Mesodermal cell (in vitro differentiated cells): ENCODE results near the gene PSMG4.
A peak's percentile ranks its signal among the peaks of the same experiment; 100 is the strongest.

Experiments used
- H3K27ac ChIP-seq: 2 replicates; pipeline ENCODE4 v1.7.0; 2013; ENCODE audit warnings: mild to moderate bottlenecking, low read depth, low read length, moderate library complexity; ENCODE audit not compliant: severe bottlenecking
- H3K36me3 ChIP-seq: 2 replicates; pipeline ENCODE4 v1.7.1; 2013; ENCODE audit warnings: mild to moderate bottlenecking, low read length, moderate library complexity; ENCODE audit not compliant: control insufficient read depth, insufficient read depth
- H3K4me1 ChIP-seq: one replicate; pipeline ENCODE4 v1.7.1; 2013; ENCODE audit warnings: mild to moderate bottlenecking, low read length; ENCODE audit not compliant: insufficient read depth, control insufficient read depth, poor library complexity, severe bottlenecking
- H3K4me3 ChIP-seq: 2 replicates; pipeline ENCODE4 v1.7.0; 2013; ENCODE audit warnings: low read length, control low read depth, mild to moderate bottlenecking; ENCODE audit not compliant: insufficient read depth, poor library complexity, severe bottlenecking; ENCODE audit errors: extremely low read depth
- H3K9me3 ChIP-seq: 2 replicates; pipeline ENCODE4 v1.7.1; 2013; ENCODE audit warnings: mild to moderate bottlenecking, low read length, moderate library complexity; ENCODE audit not compliant: control insufficient read depth
- WGBS, 2 experiments: methylation state at CpG; one replicate each; pipeline ENCODE4 v1.1.5; 2013; ENCODE audit warnings: missing lambda C conversion rate in 2 of 2; ENCODE audit not compliant: insufficient coverage in 2 of 2; 5-methylcytosine and 5-hydroxymethylcytosine counted together

PSMG4 gene

GRCh38 chr6:3221578-3221977, 37.2 kb upstream of the PSMG4 start:
- H3K4me3 ChIP-seq = no peak overlapping the region

GRCh38 chr6:3222506-3223038, 36.2 kb upstream of the PSMG4 start:
- peaks cover 12% of the 10 kb centered on the region for H3K36me3 ChIP-seq
- H3K4me1 ChIP-seq = peaks cover 3% of the 10 kb centered on the region
- no peaks in the 10 kb centered on the region for H3K9me3 ChIP-seq
- no peak overlapping the region for H3K27ac ChIP-seq
- WGBS, 2 experiments = 92% methylated on average over 4 of the region's 4 CpGs
- H3K4me3 ChIP-seq = no peak overlapping the region

More at GRCh38 chr6:3221578-3221977, 37.2 kb upstream of the PSMG4 start:
- H3K27ac ChIP-seq = no peak overlapping the region
- H3K4me1 ChIP-seq = peaks cover 3% of the 10 kb centered on the region
- no peaks in the 10 kb centered on the region for H3K9me3 ChIP-seq
- 100% methylated on average over 2 of the region's 4 CpGs; no CpG with 5 or more reads in 1 of the 2 experiments for WGBS, 2 experiments
- H3K36me3 ChIP-seq = peaks cover 12% of the 10 kb centered on the region

GRCh38 chr6:3226042-3226441, 32.7 kb upstream of the PSMG4 start:
- peaks cover 12% of the 10 kb centered on the region for H3K36me3 ChIP-seq
- H3K27ac ChIP-seq = no peak overlapping the region

GRCh38 chr6:3226481-3227362, 32.0 kb upstream of the PSMG4 start:
- Histone ChIP-seq H3K9me3 (no peaks in the 10 kb centered on the region), H3K27ac (peak overlapping the region; percentile 69), H3K4me1 (peaks cover 3% of the 10 kb centered on the region), H3K36me3 (peaks cover 12% of the 10 kb centered on the region), H3K4me3 (peak overlapping the region; percentile 90)
- 0% methylated on average over 34 to 47 of the region's 54 CpGs for WGBS, 2 experiments

More at GRCh38 chr6:3226042-3226441, 32.7 kb upstream of the PSMG4 start:
- Histone ChIP-seq H3K9me3 (no peaks in the 10 kb centered on the region), H3K4me3 (peak overlapping the region; percentile 90), H3K4me1 (peaks cover 3% of the 10 kb centered on the region)
- 31 to 32% methylated on average over 10 of the region's 10 CpGs for WGBS, 2 experiments

GRCh38 chr6:3227363-3228045, 31.2 kb upstream of the PSMG4 start, which contains the start of gene TUBB2B:
Gene TUBB2B (minus strand): TSS chr6:3227653. CDS start chr6:3227543, 110 bp downstream.
- H3K9me3 ChIP-seq = no peaks in the 10 kb centered on the region
- H3K27ac ChIP-seq = peak within 1 kb of the TSS; percentile 76
- H3K36me3 ChIP-seq = peaks cover 12% of the 10 kb centered on the region
- H3K4me3 ChIP-seq = peak within 1 kb of the TSS; percentile 90
- H3K4me1 ChIP-seq = peaks cover 6% of the 10 kb centered on the region
- 0% methylated on average over 34 to 47 of the region's 66 CpGs for WGBS, 2 experiments

GRCh38 chr6:3228046-3228671, 30.6 kb upstream of the PSMG4 start:
- H3K9me3 ChIP-seq = no peaks in the 10 kb centered on the region
- H3K4me1 ChIP-seq = peaks cover 6% of the 10 kb centered on the region
- H3K36me3 ChIP-seq = peaks cover 12% of the 10 kb centered on the region
- 0 to 1% methylated on average over 25 to 28 of the region's 38 CpGs for WGBS, 2 experiments
- H3K27ac ChIP-seq = peak overlapping the region; percentile 76
- H3K4me3 ChIP-seq = peak overlapping the region; percentile 90

GRCh38 chr6:3228771-3229565, 29.8 kb upstream of the PSMG4 start:
- H3K36me3 ChIP-seq = peaks cover 10% of the 10 kb centered on the region
- WGBS, 2 experiments = 1% methylated on average over 43 to 53 of the region's 62 CpGs
- H3K4me1 ChIP-seq = peaks cover 6% of the 10 kb centered on the region
- H3K4me3 ChIP-seq = peak overlapping the region; percentile 31
- no peaks in the 10 kb centered on the region for H3K9me3 ChIP-seq
- H3K27ac ChIP-seq = peak overlapping the region; percentile 77

- Histone ChIP-seq H3K4me3 (peak overlapping the region; percentile 31), H3K27ac (peak overlapping the region; percentile 77), H3K9me3 (no peaks in the 10 kb centered on the region)
Measured at GRCh38 chr6:3229566-3230178, 29.1 kb upstream of the PSMG4 start.

GRCh38 chr6:3230256-3230882, 28.4 kb upstream of the PSMG4 start:
- Histone ChIP-seq H3K9me3 (no peaks in the 10 kb centered on the region), H3K4me3 (peak overlapping the region; percentile 31), H3K36me3 (peaks cover 8% of the 10 kb centered on the region), H3K27ac (no peak overlapping the region), H3K4me1 (peaks cover 6% of the 10 kb centered on the region)
- 10 to 15% methylated on average over 2 to 3 of the region's 11 CpGs for WGBS, 2 experiments

More at GRCh38 chr6:3229566-3230178, 29.1 kb upstream of the PSMG4 start:
- WGBS, 2 experiments = 0% methylated on average over 18 to 23 of the region's 28 CpGs
- Histone ChIP-seq H3K4me1 (peaks cover 6% of the 10 kb centered on the region), H3K36me3 (peaks cover 8% of the 10 kb centered on the region)
